Measurements from ENCODE around the gene GSC2.

GSC2 gene

GRCh38 chr22:19120829-19121630 is 29.1 kb downstream of the GSC2 start:
- peak; percentile 80 for DNase-seq (ENCODE audit: low read depth, low spot score)

- DNase-seq (ENCODE audit: low read depth, low spot score), result no peak
Measured at GRCh38 chr22:19119949-19120348, 30.1 kb downstream of the GSC2 start.

GRCh38 chr22:19118329-19118880 is 31.7 kb downstream of the GSC2 start:
- no peak for DNase-seq (ENCODE audit: low read depth, low spot score)

- DNase-seq (ENCODE audit: low read depth, low spot score), result no peak
Measured at GRCh38 chr22:19117111-19117512, 33.0 kb downstream of the GSC2 start.

- no peak for DNase-seq (ENCODE audit: low read depth, low spot score)
Measured at GRCh38 chr22:19115628-19116027, 34.5 kb downstream of the GSC2 start.

- DNase-seq (ENCODE audit: low read depth, low spot score), result no peak
Measured at GRCh38 chr22:19114984-19115552, 35.0 kb downstream of the GSC2 start.

- no peak for DNase-seq (ENCODE audit: low read depth, low spot score)
Measured at GRCh38 chr22:19113429-19113828, 36.7 kb downstream of the GSC2 start.

- no peak for DNase-seq (ENCODE audit: low read depth, low spot score)
Measured at GRCh38 chr22:19111584-19111983, 38.5 kb downstream of the GSC2 start.

GRCh38 chr22:19111140-19111539 is 39.0 kb downstream of the GSC2 start:
- DNase-seq (ENCODE audit: low read depth, low spot score), result no peak

GRCh38 chr22:19110646-19111045 is 39.4 kb downstream of the GSC2 start:
- no peak for DNase-seq (ENCODE audit: low read depth, low spot score)

- peak; percentile 45 for DNase-seq (ENCODE audit: low read depth, low spot score)
Measured at GRCh38 chr22:19110064-19110458, 40.0 kb downstream of the GSC2 start.

- no peak for DNase-seq (ENCODE audit: low read depth, low spot score)
Measured at GRCh38 chr22:19109198-19110063, 40.7 kb downstream of the GSC2 start.

- DNase-seq (ENCODE audit: low read depth, low spot score), result no peak
Measured at GRCh38 chr22:19108807-19109197, 41.3 kb downstream of the GSC2 start.

- DNase-seq (ENCODE audit: low read depth, low spot score), result no peak
Measured at GRCh38 chr22:19107730-19108074, 42.4 kb downstream of the GSC2 start.

GRCh38 chr22:19106886-19107729 is 43.0 kb downstream of the GSC2 start:
- no peak for DNase-seq (ENCODE audit: low read depth, low spot score)

- peak; percentile 23 for DNase-seq (ENCODE audit: low read depth, low spot score)
Measured at GRCh38 chr22:19105867-19106802, 44.0 kb downstream of the GSC2 start.

GRCh38 chr22:19105456-19105855 is 44.6 kb downstream of the GSC2 start:
- no peak for DNase-seq (ENCODE audit: low read depth, low spot score)

- DNase-seq (ENCODE audit: low read depth, low spot score), result no peak
Measured at GRCh38 chr22:19103880-19104821, 45.9 kb downstream of the GSC2 start.

GRCh38 chr22:19098157-19098556 is 51.9 kb downstream of the GSC2 start:
- DNase-seq (ENCODE audit: low read depth, low spot score), result no peak
